MM.1S (cell line): ENCODE results near the gene MYRFL.

ENCODE experiments used
- EZH2 ChIP-seq: fragments of 300-600 bp; sonication (generic); optimal IDR thresholded peaks from 2 replicates; pipeline ENCODE3; 2017; ENCODE audit warnings: low read depth, mild to moderate bottlenecking, antibody characterized with exemption, low read length, mixed read lengths
- EZH2phosphoT487 ChIP-seq: fragments of 300-600 bp; sonication (generic); IDR thresholded peaks from 2 replicates; pipeline ENCODE4 v1.6.1; 2018; ENCODE audit warnings: antibody characterized with exemption, low read length
- TF ChIP-seq, protein P1 (sequence below): fragments of 300-600 bp; sonication (generic); IDR thresholded peaks from 2 replicates; pipeline ENCODE4 v1.5.1; 2016; ENCODE audit warnings: antibody characterized with exemption, low read length, mixed read lengths

DNA sequence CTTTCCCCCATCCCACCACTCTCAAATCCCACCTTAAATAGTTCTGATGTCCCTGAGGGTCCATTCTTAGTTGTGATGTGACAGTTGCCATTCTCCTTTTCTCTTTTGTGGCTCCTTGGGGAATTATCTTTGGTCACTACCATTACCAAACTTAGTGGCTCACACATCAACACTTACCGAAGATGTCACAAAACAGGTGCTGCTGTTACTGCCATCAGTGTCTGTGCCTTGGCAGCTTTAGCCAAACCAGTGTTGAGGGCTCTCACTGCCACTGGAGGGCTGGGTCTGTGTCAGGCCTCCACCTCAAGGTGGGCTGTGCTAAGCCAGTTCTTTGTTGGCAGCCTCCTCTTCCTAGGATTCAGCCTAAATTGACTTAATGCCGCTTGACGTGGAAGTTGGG lies 144.0 kb downstream of the MYRFL start:
- TF ChIP-seq, protein P1, sequence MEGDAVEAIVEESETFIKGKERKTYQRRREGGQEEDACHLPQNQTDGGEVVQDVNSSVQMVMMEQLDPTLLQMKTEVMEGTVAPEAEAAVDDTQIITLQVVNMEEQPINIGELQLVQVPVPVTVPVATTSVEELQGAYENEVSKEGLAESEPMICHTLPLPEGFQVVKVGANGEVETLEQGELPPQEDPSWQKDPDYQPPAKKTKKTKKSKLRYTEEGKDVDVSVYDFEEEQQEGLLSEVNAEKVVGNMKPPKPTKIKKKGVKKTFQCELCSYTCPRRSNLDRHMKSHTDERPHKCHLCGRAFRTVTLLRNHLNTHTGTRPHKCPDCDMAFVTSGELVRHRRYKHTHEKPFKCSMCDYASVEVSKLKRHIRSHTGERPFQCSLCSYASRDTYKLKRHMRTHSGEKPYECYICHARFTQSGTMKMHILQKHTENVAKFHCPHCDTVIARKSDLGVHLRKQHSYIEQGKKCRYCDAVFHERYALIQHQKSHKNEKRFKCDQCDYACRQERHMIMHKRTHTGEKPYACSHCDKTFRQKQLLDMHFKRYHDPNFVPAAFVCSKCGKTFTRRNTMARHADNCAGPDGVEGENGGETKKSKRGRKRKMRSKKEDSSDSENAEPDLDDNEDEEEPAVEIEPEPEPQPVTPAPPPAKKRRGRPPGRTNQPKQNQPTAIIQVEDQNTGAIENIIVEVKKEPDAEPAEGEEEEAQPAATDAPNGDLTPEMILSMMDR = no peak
- TF ChIP-seq EZH2 (no peak), EZH2phosphoT487 (no peak)
